SK-N-MC (cell line): ENCODE measurements around the gene XRCC2.

Experiments used
- EZH2 ChIP-seq: fragments of 200-600 bp; sonication (generic); IDR thresholded peaks from one replicate; pipeline ENCODE4 v1.6.1; 2017; ENCODE audit warnings: antibody characterized with exemption
- POLR2AphosphoS5 ChIP-seq: IDR thresholded peaks from 2 replicates; pipeline ENCODE4 v1.6.1; 2012; ENCODE audit warnings: mild to moderate bottlenecking, low read depth, low read length, borderline replicate concordance

DNA sequence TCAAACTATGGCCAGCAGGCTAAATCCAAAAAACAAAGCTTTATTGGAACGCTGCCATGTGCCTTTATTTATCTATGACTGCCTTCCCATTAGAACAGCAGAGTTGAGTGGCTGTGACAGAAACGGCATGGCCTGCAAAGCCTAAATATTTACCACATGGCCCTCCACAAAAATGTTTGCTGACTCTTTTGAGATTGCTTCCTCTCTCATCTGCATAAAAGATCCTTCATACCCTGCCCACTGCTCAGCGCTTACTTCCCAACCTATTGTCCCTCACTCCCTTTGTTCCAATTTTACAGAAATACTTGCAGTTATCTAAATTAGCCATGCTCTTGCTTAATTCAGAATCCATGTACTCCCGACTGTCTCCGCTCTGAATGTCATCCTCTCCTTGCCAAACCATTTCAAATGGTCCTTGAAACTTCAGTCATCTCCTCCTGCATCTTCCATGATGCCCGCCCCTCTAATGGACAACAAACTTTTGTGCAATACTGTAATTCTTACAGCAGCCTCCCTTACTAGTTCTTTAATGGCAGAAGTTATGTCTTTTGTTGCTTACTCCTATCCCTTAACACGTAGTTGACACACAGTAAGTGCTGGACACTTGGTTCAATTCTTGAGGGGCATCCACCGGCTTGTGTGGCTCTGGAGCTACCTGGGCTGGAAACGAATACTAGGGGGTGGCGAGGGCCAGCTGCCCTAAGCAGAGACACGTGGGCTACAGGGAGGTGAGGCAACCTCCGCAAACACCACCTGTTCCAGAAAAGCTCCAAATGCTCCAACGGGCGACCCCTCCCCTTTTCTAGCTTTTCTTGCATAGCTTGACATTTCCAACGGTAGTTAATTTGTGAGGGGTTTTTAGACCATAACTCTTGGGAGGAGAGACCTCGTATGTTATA is 832 bp downstream of the XRCC2 start:
- no peak for TF ChIP-seq POLR2AphosphoS5
- TF ChIP-seq EZH2: no peak
